GM10266 (cell line): ENCODE results near the gene HIGD1A.
A peak's percentile ranks its signal among the peaks of the same experiment; 100 is the strongest.

Source experiments
- DNase-seq: peaks from one replicate; pipeline ENCODE4 v3.0.0; 2012; ENCODE audit errors: extremely low spot score
- TF ChIP-seq, protein P1 (sequence below): IDR thresholded peaks from 2 replicates; pipeline ENCODE4 v1.5.1; 2012; ENCODE audit warnings: mild to moderate bottlenecking, low read depth; ENCODE audit not compliant: control insufficient read depth, insufficient read depth; ENCODE audit errors: missing control alignments

Gene HIGD1A

GRCh38 chr3:42804106-42804830 is at the start of gene HIGD1A:
Gene HIGD1A, minus strand, starts transcription at chr3:42804490. Its CDS starts 10,237 bp downstream, at chr3:42794253.
- TF ChIP-seq, protein P1, sequence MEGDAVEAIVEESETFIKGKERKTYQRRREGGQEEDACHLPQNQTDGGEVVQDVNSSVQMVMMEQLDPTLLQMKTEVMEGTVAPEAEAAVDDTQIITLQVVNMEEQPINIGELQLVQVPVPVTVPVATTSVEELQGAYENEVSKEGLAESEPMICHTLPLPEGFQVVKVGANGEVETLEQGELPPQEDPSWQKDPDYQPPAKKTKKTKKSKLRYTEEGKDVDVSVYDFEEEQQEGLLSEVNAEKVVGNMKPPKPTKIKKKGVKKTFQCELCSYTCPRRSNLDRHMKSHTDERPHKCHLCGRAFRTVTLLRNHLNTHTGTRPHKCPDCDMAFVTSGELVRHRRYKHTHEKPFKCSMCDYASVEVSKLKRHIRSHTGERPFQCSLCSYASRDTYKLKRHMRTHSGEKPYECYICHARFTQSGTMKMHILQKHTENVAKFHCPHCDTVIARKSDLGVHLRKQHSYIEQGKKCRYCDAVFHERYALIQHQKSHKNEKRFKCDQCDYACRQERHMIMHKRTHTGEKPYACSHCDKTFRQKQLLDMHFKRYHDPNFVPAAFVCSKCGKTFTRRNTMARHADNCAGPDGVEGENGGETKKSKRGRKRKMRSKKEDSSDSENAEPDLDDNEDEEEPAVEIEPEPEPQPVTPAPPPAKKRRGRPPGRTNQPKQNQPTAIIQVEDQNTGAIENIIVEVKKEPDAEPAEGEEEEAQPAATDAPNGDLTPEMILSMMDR: no peak
- DNase-seq: peak; percentile 96

GRCh38 chr3:42853739-42854302 is 49.5 kb upstream of the HIGD1A start:
- DNase-seq: no peak
- TF ChIP-seq, protein P1: no peak

DNA sequence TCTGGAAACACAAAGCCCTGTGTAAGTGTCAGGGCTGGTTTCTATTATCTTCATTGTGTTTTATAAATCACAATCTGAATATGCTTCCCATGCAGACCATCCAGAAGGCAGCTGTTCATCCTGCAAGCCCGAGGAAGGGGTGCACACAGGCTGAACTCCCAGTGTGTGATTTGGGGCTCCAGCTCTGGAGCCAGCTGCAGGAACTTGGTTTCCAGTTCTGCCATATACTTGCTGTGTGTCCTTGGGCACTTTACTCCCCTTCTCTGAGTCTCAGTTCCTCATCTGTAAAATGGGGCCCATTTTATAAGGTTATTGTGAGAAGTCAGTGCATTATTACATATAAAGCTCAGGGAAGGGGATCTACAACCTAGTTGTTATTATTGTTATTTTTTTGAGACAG is 48.8 kb upstream of the HIGD1A start:
- TF ChIP-seq, protein P1: no peak
- no peak for DNase-seq

DNA sequence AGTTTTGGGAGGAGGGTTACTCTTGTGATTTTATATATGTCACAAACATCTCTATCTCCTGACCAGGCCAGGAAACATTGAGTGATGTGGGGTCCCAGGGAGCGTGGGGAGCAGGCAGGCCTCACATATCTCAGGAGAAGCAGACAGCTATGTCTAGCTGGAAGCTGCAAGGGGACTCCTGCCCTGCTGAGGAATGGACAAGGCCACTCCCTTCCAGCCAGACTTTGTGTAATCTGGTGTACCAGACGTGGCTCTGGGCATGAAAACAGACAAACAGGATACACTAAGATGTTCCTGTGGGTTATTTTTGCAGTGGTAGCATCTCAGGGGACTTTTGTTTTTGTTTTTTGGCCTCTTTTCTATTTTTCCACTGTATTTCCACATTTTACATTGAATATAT is 48.2 kb upstream of the HIGD1A start:
- TF ChIP-seq, protein P1: no peak
- DNase-seq: no peak

GRCh38 chr3:42851228-42851834 is 47.0 kb upstream of the HIGD1A start:
- DNase-seq: no peak
- TF ChIP-seq, protein P1: no peak

GRCh38 chr3:42850263-42850662 is 46.0 kb upstream of the HIGD1A start:
- no peak for DNase-seq
- TF ChIP-seq, protein P1: no peak

GRCh38 chr3:42849017-42849416 is 44.7 kb upstream of the HIGD1A start:
- TF ChIP-seq, protein P1: no peak
- no peak for DNase-seq
